ENCODE measurements around the gene TACC2.
"Not testable (repeated sequence)": the region's sequence is repeated elsewhere in the genome, so short reads cannot be mapped to it uniquely, and the experiment has no call there.

GRCh38 chr10:122075876-122076275 is 86.9 kb downstream of the TACC2 start:
- TF ChIP-seq CTCF (conservative IDR thresholded peaks at IDR 0.05; ENCODE audit: low read depth in 2 of 2); EZH2 (IDR thresholded peaks at IDR 0.05; ENCODE audit: low read depth, unreplicated experiment); EZH2phosphoT487 (IDR thresholded peaks at IDR 0.05; ENCODE audit: unreplicated experiment); NANOG (IDR thresholded peaks at IDR 0.05; ENCODE audit: borderline replicate concordance); REST (IDR thresholded peaks at IDR 0.05; ENCODE audit: unreplicated experiment); JUNB (IDR thresholded peaks at IDR 0.05; ENCODE audit: unreplicated experiment); CREB1 (CRISPR knock-in tag; IDR thresholded peaks at IDR 0.05; ENCODE audit: low read depth); ZNF331 (CRISPR knock-in tag; IDR thresholded peaks at IDR 0.05; ENCODE audit: low read depth); POLR2AphosphoS5 (IDR thresholded peaks at IDR 0.05; ENCODE audit: low read depth); STAT1 (IDR thresholded peaks at IDR 0.05; ENCODE audit: unreplicated experiment): not testable (repeated sequence)
